ENCODE results near the gene CEP68.
"Not testable (repeated sequence)": the region's sequence is repeated elsewhere in the genome, so short reads cannot be mapped to it uniquely, and the experiment has no call there.

Gene CEP68

GRCh38 chr2:65056215-65057053, at the start of gene CEP68:
Gene CEP68 (plus strand): TSS chr2:65056416. CDS start chr2:65069445, 13,029 bp downstream.
- peak; percentile 85 to 93 (median 88) for DNase-seq

DNA sequence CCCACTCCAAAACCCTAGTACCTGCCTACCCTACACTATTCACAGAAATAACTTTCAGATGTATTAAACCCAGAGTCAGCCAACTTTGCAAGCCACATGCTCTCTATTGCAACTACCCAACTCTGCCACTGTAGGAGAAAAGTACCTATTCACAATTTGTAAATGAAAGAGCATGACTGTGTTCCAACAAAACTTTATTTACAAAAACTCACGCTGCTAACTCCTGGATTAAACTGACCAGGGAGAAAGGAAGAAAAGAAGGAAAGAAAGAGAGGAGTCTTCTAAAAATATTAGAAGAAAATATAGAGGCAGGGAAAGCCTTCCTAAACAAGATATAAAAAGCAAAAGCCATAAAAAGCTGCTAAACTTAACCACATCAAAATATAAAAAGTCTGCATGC, 42.4 kb upstream of the CEP68 start:
- no peak for DNase-seq

- DNase-seq, result no peak
Observed at GRCh38 chr2:65015731-65016130, 40.5 kb upstream of the CEP68 start.

- no peak for DNase-seq
Observed at GRCh38 chr2:65016789-65017188, 39.4 kb upstream of the CEP68 start.

DNA sequence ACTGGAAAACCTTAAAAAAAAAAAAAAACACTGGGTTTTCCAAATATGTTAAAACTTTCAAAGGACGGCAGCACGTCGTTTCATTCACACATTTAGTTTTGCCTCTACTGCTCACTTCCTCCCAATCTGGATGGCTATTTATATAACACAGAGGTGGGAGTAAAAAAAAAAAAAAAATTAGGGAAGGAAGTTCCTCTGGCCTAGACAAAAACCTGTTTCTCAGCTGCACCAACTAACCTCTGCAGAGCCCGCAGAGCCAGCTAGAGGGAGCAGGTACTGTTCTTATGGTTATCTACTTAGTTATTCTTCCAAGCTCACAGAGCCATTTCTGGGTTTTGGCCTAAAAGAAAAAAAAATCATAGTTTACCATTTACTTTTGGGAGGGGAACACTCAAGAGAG, 38.9 kb upstream of the CEP68 start:
- no peak for DNase-seq

GRCh38 chr2:65018141-65018582, 38.1 kb upstream of the CEP68 start:
- no peak for DNase-seq

DNA sequence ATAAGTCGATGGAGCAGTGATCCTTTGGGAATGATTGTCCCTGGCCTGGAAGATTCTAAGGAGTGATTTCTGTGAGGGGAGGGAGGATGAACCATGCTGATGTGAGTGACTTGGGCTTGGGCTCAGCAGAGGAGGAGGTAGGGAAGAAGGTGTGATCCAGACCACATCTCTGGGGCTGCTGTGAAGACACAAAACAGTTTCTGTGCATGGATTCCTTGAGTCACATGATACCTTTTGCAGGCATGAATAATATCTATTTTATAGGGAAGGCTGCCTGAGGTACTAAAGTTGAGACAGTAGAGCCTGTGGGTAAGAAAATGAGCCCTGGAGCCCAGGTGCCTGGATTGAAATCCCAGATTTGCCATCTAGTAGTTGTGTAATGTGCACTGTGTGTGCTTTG, 37.2 kb upstream of the CEP68 start:
- no peak for DNase-seq

GRCh38 chr2:65019675-65020195, 36.5 kb upstream of the CEP68 start:
- DNase-seq, result no peak

- DNase-seq, result not testable (repeated sequence)
Observed at GRCh38 chr2:65020251-65020650, 36.0 kb upstream of the CEP68 start.

DNA sequence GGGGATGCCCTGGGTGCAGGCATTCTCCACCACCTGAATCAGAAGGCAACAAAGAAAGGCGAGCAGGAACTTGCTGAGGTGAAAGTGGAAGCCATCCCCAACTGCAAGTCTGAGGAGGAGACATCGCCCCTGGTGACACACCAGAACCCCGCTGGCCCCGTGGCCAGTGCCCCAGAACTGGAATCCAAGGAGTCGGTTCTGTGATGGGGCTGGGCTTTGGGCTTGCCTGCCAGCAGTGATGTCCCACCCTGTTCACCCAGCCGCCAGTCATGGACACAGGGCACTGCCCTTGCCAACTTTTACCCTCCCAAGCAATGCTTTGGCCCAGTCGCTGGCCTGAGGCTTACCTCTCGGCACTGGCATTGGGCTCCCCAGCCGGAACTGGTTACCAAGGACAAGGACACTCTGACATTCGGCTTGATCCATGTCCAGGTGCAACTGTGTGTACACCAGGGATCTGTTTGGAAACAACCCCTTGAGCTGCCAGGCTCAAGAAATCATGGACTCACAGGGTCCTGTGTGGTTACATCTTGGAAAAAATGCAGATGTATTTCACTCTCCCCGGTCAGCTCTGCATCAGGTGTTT, 35.2 kb upstream of the CEP68 start:
- DNase-seq, result no peak

DNA sequence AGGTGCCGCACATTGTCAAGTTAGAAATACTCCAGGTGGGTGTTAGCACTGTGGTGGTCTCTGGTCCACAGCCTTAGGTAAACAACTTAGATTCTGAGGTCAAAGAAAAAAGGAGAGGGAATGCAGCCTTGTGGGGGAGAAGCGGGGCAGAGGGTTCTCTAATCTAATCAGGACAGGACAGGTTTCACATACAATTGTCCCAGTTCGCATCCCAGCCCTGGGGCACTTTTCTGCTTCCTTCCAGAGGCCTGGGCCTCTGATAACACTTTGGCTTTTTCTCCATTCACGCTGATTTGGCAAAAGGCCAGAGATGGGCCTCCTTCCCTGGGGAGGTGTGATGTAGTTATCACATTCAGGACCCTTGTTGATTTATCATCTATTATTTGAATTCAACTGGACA, 34.5 kb upstream of the CEP68 start:
- DNase-seq, result no peak

GRCh38 chr2:65022189-65022588, 34.0 kb upstream of the CEP68 start:
- DNase-seq, result no peak

GRCh38 chr2:65023742-65024141, 32.5 kb upstream of the CEP68 start:
- DNase-seq, result no peak

GRCh38 chr2:65024149-65024829, 31.9 kb upstream of the CEP68 start:
- no peak for DNase-seq

DNA sequence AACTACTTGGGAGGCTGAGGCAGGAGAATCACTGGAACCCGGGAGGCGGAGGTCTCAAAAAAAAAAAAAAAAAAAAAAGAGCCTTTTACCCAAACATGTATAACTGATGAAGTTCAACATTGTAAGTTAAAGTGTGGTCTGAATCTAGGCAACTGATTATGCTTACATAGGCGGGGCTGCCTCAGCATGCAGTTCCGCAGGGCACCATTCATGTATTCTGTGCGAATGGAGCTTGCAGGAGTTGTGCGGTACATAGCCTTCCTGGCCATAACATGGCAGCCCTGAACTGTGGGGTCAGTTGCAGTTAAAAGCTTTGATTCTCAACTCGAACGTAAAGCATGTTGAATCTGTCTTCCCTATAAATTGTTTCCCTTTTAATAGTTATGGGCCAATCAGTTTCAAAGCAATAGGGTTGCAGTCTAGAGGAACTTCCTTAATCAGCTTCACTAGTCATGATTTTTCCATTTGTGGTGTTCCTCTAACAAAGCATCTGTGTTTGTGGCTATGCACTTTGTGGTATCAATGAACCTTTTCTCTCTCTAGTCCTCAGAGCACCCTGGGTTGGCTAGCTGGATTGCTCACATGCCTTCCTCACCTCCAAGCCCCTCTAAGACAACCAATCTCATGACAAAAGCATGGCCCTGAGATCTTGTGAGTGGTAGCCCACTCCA, 30.6 kb upstream of the CEP68 start:
- DNase-seq, result no peak

GRCh38 chr2:65026154-65026553, 30.1 kb upstream of the CEP68 start:
- no peak for DNase-seq

DNA sequence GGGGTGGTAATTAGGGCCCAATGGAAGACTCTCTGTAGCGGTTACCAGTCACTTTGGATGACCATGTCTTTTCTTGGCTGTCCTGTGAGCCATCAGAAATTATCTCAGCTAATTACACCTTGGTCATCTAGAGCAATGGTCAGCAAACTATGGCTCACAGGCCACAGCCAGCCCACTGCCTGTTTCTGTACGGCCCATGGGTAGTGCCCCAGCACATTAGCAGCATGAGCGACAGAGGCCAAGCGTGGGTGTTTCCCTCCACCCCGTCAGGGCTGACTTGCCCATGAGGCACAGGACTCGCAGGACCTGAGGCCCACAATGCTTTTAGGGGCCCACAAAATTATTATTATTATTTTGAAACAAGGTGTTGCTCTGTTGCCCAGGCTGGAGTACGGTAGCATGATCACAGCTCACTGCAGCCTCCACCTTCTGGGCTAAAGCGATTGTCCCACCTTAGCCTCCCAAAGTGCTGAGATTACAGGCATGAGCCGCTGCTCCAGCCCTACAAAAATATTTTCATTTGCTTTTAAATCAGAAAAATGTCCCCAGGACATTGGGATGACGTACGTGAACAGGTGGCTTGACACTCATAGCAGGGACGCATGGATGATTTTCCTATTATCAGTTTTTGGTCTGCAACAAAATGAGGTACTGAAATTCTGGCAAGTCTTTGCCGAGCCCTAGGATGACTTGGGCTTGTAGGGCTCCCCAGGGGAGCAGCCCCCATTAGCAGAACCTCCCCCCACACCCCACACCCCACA, 29.3 kb upstream of the CEP68 start:
- no peak for DNase-seq

GRCh38 chr2:65027616-65028244, 28.5 kb upstream of the CEP68 start:
- DNase-seq, result no peak

GRCh38 chr2:65030476-65031332, 25.5 kb upstream of the CEP68 start:
- DNase-seq, result no peak

DNA sequence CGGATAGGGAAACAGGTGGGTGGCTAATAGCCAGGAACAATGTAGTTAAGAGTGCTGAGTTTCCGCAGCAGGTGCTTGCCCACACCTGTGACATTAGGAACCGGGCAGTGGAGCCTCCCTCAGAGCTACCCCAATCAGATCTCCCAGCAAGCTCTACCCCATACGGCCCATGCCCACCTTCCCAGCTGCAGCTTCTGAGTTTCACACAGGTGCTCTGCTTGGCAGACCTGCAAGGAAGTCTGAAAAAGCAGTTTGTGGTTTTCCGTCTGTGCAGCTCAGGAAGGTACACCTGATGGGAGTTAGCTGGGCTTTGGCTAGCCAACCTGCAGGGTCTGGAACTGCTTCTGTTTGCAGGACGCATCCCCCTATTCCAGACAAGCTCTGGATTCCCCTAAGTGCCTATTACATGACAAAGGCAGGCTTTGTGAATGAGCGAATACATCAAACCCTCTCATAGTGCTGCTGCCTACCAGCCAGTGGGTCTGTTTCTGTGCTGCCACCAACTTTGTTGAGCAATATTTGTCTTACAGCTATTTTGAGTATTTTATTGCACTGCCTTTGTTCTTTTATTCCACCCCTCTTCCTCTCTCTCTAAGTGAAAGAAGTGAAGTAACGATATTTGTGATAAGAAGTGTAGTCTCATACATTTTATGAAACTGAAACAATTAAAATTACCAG, 24.7 kb upstream of the CEP68 start:
- no peak for DNase-seq
